Sigmoid colon (tissue), 4 donors: ENCODE data around the gene MBTPS2.

Source experiments
- POLR2A ChIP-seq, 2 donors: fragments of 450-650 bp; IDR thresholded peaks; one replicate each; pipeline ENCODE4 v1.6.1; 2016; ENCODE audit warnings: antibody characterized with exemption in 2 of 2, mild to moderate bottlenecking in 2 of 2, moderate library complexity in 2 of 2
- POLR2AphosphoS5 ChIP-seq, 4 donors: sonication (generic); formaldehyde crosslinking; IDR thresholded peaks; one replicate each; pipeline ENCODE4 v1.6.1; 2017; ENCODE audit warnings: antibody characterized with exemption in 4 of 4
- TF ChIP-seq, protein P1 (sequence below), 4 experiments: fragments of 450-650 bp in 3 of 4; fragments of 200-600 bp in 1 of 4; IDR thresholded peaks; one replicate each; pipeline ENCODE4 v1.5.1; 2016 to 2019; ENCODE audit warnings: antibody characterized with exemption in 4 of 4, mild to moderate bottlenecking in 3 of 4, moderate library complexity in 2 of 4

DNA sequence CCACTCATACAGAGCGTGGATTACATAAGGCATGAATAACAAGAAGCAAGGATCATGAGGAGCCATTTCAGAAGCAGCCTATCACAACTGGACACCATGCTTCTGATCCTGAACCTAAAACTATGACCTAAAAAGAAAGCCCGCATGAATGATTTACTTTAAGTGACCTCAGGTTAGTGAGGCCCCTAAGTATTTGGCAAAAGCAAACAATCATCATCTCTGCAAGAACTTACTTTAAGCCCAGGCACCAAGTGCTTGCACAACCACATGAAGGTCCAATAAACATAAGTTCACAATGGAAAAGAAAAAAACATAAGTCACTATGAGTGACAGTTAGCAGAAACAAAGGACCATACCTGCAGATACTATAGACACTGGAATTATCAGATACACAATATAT, 7.9 kb upstream of the MBTPS2 start:
- TF ChIP-seq POLR2AphosphoS5 (IDR thresholded peaks at IDR 0.05) (no peak), POLR2A (IDR thresholded peaks at IDR 0.05) (no peak)
- TF ChIP-seq, protein P1, sequence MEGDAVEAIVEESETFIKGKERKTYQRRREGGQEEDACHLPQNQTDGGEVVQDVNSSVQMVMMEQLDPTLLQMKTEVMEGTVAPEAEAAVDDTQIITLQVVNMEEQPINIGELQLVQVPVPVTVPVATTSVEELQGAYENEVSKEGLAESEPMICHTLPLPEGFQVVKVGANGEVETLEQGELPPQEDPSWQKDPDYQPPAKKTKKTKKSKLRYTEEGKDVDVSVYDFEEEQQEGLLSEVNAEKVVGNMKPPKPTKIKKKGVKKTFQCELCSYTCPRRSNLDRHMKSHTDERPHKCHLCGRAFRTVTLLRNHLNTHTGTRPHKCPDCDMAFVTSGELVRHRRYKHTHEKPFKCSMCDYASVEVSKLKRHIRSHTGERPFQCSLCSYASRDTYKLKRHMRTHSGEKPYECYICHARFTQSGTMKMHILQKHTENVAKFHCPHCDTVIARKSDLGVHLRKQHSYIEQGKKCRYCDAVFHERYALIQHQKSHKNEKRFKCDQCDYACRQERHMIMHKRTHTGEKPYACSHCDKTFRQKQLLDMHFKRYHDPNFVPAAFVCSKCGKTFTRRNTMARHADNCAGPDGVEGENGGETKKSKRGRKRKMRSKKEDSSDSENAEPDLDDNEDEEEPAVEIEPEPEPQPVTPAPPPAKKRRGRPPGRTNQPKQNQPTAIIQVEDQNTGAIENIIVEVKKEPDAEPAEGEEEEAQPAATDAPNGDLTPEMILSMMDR (IDR thresholded peaks at IDR 0.05): no peak
